GM23248 (cell line): Measurements from ENCODE around the gene GDNF. TPM values are rescaled to one million over a fixed set of nuclear protein-coding genes. Genes with fewer than 3 reads are reported as not detected.

ENCODE experiments used
- DNase-seq: peaks from one replicate; pipeline ENCODE4 v3.0.0-alpha.2; 2015
- H2AFZ ChIP-seq: fragments of 200-600 bp; sonication (generic); 2 replicates; pipeline ENCODE4 v1.6.1; 2016; ENCODE audit warnings: antibody characterized with exemption
- H3F3A ChIP-seq: fragments of 200-600 bp; sonication (generic); 2 replicates; pipeline ENCODE4 v1.6.1; 2016; ENCODE audit warnings: mild to moderate bottlenecking, antibody characterized with exemption, mixed run types; ENCODE audit not compliant: insufficient read depth
- H3K27ac ChIP-seq: fragments of 200-600 bp; sonication (generic); 2 replicates; pipeline ENCODE4 v1.5.1; 2016; ENCODE audit warnings: mild to moderate bottlenecking
- H3K27me3 ChIP-seq: fragments of 200-600 bp; sonication (generic); replicated peaks from 2 replicates; pipeline ENCODE4 v1.6.1; 2016; ENCODE audit warnings: mild to moderate bottlenecking; ENCODE audit not compliant: insufficient read depth
- H3K36me3 ChIP-seq: fragments of 200-600 bp; sonication (generic); 2 replicates; pipeline ENCODE4 v1.6.1; 2016; ENCODE audit warnings: low read depth, mild to moderate bottlenecking
- H3K4me1 ChIP-seq: fragments of 200-600 bp; sonication (generic); 2 replicates; pipeline ENCODE4 v1.6.1; 2016; ENCODE audit warnings: mild to moderate bottlenecking; ENCODE audit not compliant: insufficient read depth
- H3K4me2 ChIP-seq: fragments of 200-600 bp; sonication (generic); one replicate; pipeline ENCODE4 v1.6.1; 2016; ENCODE audit warnings: mild to moderate bottlenecking; ENCODE audit not compliant: unreplicated experiment
- H3K4me3 ChIP-seq: fragments of 200-600 bp; sonication (generic); 2 replicates; pipeline ENCODE4 v1.5.1; 2016; ENCODE audit warnings: mild to moderate bottlenecking
- H3K79me2 ChIP-seq: fragments of 200-600 bp; sonication (generic); 2 replicates; pipeline ENCODE4 v1.6.1; 2016; ENCODE audit warnings: mild to moderate bottlenecking; ENCODE audit not compliant: insufficient read depth
- H3K9ac ChIP-seq: fragments of 200-600 bp; sonication (generic); 2 replicates; pipeline ENCODE4 v1.6.1; 2016; ENCODE audit warnings: mild to moderate bottlenecking
- H3K9me2 ChIP-seq: fragments of 200-600 bp; sonication (generic); 2 replicates; pipeline ENCODE4 v1.6.1; 2016; ENCODE audit warnings: mixed run types, mild to moderate bottlenecking, moderate library complexity; ENCODE audit not compliant: insufficient read depth
- H3K9me3 ChIP-seq: fragments of 200-600 bp; sonication (generic); one replicate; pipeline ENCODE4 v1.6.1; 2017; ENCODE audit warnings: low read depth
- H4K20me1 ChIP-seq: fragments of 200-600 bp; sonication (generic); 2 replicates; pipeline ENCODE4 v1.6.0; 2016; ENCODE audit not compliant: insufficient read depth
- EZH2 ChIP-seq: fragments of 200-600 bp; sonication (generic); IDR thresholded peaks from 2 replicates; pipeline ENCODE4 v1.6.1; 2018; ENCODE audit warnings: antibody characterized with exemption, mild to moderate bottlenecking; ENCODE audit not compliant: insufficient read depth, poor library complexity, severe bottlenecking
- EZH2phosphoT487 ChIP-seq: fragments of 200-600 bp; sonication (generic); IDR thresholded peaks from 2 replicates; pipeline ENCODE4 v1.6.1; 2018; ENCODE audit warnings: antibody characterized with exemption, moderate library complexity, mild to moderate bottlenecking, low read depth; ENCODE audit not compliant: insufficient read depth
- WGBS, 2 experiments: methylation state at CpG; one replicate each; pipeline ENCODE4 v1.1.6; 2015 to 2017; ENCODE audit warnings: low lambda C conversion rate in 2 of 2, low coverage in 1 of 2; ENCODE audit errors: missing lambda C conversion rate in 2 of 2; 5-methylcytosine and 5-hydroxymethylcytosine counted together
- in situ Hi-C: fragments of 300-500 bp; cut with MboI; formaldehyde crosslinking; loops from 2 replicates; pipeline ENCODE4 v1.15.0; 2020
- polyA plus RNA-seq: library from polyadenylated mRNA; unstranded; fragments of >200 nt; fragmentation: Nextera tagmentation; extraction: Ambion mirVana; gene quantifications from 2 replicates; pipeline ENCODE4 v1.2.1, GENCODE V29; 2016
- total RNA-seq: library from RNA; depleted of rRNA; stranded (reverse); fragments of >200 nt; shearing (Covaris generic); gene quantifications from 2 replicates; pipeline ENCODE4 v1.2.3, GENCODE V29; 2014

GDNF gene
- total and polyA plus RNA-seq, 2 experiments from 2014 or later = 1.7 to 2.9 TPM

GRCh38 chr5:37776826-37777225 is 63.0 kb downstream of the GDNF start:
- peaks cover 43% of the 10 kb centered on the region for H3F3A ChIP-seq

GRCh38 chr5:37774912-37775483 is 64.8 kb downstream of the GDNF start:
- Histone ChIP-seq H3K4me2 (no peak overlapping the region), H3K9me2 (no peaks in the 10 kb centered on the region), H3K36me3 (no peaks in the 10 kb centered on the region), H4K20me1 (no peaks in the 10 kb centered on the region), H3F3A (peaks cover 59% of the 10 kb centered on the region), H3K9me3 (no peaks in the 10 kb centered on the region), H3K79me2 (no peaks in the 10 kb centered on the region), H3K4me1 (peaks cover 63% of the 10 kb centered on the region), H3K27ac (no peak overlapping the region), H3K4me3 (no peak overlapping the region), H3K9ac (no peak overlapping the region), H2AFZ (no peak overlapping the region), H3K27me3 (no peaks in the 10 kb centered on the region)
- DNase-seq = peak; percentile 28
- in situ Hi-C loops = no loop called here
- 96 to 98% methylated on average over 9 of the region's 9 CpGs for WGBS, 2 experiments
- TF ChIP-seq EZH2 (no peak), EZH2phosphoT487 (no peak)

More at GRCh38 chr5:37776826-37777225, 63.0 kb downstream of the GDNF start:
- Histone ChIP-seq H3K4me1 (peaks cover 46% of the 10 kb centered on the region), H3K79me2 (no peaks in the 10 kb centered on the region), H3K27me3 (no peaks in the 10 kb centered on the region), H3K4me2 (peak overlapping the region; percentile 76), H3K27ac (peak overlapping the region; percentile 98), H4K20me1 (no peaks in the 10 kb centered on the region), H3K9me3 (no peaks in the 10 kb centered on the region), H2AFZ (peak overlapping the region; percentile 31), H3K9ac (peak overlapping the region; percentile 82), H3K9me2 (no peaks in the 10 kb centered on the region), H3K4me3 (0 out of 2 replicates have a peak overlapping the region, but pooled peaks have one; percentile 37), H3K36me3 (no peaks in the 10 kb centered on the region)
- peak; percentile 93 for DNase-seq
- 4 to 7% methylated on average over 7 of the region's 7 CpGs for WGBS, 2 experiments
- in situ Hi-C loops = no loop called here
- no peak for TF ChIP-seq EZH2
- TF ChIP-seq EZH2phosphoT487 = no peak

DNA sequence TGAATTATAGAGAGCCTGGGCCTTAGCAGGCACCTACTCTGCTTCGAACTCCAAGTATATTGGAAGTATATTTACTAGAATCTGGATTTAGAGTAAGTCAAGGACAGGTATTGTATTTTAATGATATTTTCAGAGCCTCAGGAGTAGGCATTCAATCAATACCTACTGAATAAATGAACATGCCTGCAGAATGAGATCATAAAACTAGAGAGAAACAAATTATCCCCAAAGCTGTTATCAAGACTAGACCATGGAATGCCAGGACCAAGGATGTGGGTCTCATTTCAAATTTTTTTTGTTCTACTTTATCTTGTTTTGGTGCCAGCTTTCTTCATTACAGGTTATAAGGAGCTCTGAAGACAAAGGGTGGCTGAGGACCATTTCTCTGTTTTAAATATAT is 66.0 kb downstream of the GDNF start:
- no peak for DNase-seq
- in situ Hi-C loops = no loop called here
- WGBS, 2 experiments = 100% methylated on average over 1 of the region's 1 CpG

DNA sequence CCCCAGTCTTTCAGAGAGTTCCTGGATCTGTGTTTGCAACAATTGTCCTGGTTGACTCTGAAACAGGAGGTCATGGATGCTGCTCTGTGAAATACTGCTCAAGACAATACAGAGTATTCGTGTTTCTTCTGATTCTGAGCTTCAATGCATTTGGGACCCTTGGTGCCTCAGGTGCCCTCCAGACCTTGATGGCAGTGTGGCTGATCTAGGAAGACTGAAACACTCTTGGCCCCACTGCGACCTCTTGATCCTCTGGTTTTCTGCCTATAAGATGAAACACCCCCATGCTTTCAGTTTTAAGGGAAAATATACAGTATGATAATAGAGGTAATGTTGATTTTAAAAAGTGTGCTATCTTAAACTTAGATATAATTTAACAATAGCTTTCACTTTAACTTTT is 67.6 kb downstream of the GDNF start:
- H4K20me1 ChIP-seq = no peaks in the 10 kb centered on the region
- WGBS, 2 experiments = 93 to 97% methylated on average over 2 of the region's 2 CpGs
- H3K4me3 ChIP-seq = no peak overlapping the region
- in situ Hi-C loops = no loop called here
- no peaks in the 10 kb centered on the region for H3K36me3 ChIP-seq
- H3K4me2 ChIP-seq = peak overlapping the region; percentile 48
- no peaks in the 10 kb centered on the region for H3K27me3 ChIP-seq
- H3K9me3 ChIP-seq = no peaks in the 10 kb centered on the region
- DNase-seq = no peak
- H3K79me2 ChIP-seq = no peaks in the 10 kb centered on the region
- H3F3A ChIP-seq = peaks cover 54% of the 10 kb centered on the region
- no peaks in the 10 kb centered on the region for H3K9me2 ChIP-seq
- H3K4me1 ChIP-seq = peaks cover 60% of the 10 kb centered on the region
- TF ChIP-seq EZH2 (no peak), EZH2phosphoT487 (no peak)
- H3K27ac ChIP-seq = peak overlapping the region; percentile 82
- no peak overlapping the region for H2AFZ ChIP-seq
- peak overlapping the region; percentile 37; the same call in 1 of the 2 replicates for H3K9ac ChIP-seq

More for the DNA sequence above, 66.0 kb downstream of the GDNF start:
- H4K20me1 ChIP-seq = no peaks in the 10 kb centered on the region
- no peaks in the 10 kb centered on the region for H3K9me3 ChIP-seq
- no peaks in the 10 kb centered on the region for H3K36me3 ChIP-seq
- H3K4me2 ChIP-seq = no peak overlapping the region
- H3K9ac ChIP-seq = no peak overlapping the region
- H3K4me3 ChIP-seq = no peak overlapping the region
- H3K27ac ChIP-seq = 0 out of 2 replicates have a peak overlapping the region, but pooled peaks have one; percentile 82
- TF ChIP-seq EZH2 (no peak), EZH2phosphoT487 (no peak)
- no peaks in the 10 kb centered on the region for H3K27me3 ChIP-seq
- peaks cover 69% of the 10 kb centered on the region for H3K4me1 ChIP-seq
- H3K9me2 ChIP-seq = no peaks in the 10 kb centered on the region
- H3F3A ChIP-seq = peaks cover 65% of the 10 kb centered on the region
- no peaks in the 10 kb centered on the region for H3K79me2 ChIP-seq
- no peak overlapping the region for H2AFZ ChIP-seq
